ENCODE data around the gene PLOD3.
A peak's percentile ranks its signal among the peaks of the same experiment; 100 is the strongest.

Gene PLOD3

DNA sequence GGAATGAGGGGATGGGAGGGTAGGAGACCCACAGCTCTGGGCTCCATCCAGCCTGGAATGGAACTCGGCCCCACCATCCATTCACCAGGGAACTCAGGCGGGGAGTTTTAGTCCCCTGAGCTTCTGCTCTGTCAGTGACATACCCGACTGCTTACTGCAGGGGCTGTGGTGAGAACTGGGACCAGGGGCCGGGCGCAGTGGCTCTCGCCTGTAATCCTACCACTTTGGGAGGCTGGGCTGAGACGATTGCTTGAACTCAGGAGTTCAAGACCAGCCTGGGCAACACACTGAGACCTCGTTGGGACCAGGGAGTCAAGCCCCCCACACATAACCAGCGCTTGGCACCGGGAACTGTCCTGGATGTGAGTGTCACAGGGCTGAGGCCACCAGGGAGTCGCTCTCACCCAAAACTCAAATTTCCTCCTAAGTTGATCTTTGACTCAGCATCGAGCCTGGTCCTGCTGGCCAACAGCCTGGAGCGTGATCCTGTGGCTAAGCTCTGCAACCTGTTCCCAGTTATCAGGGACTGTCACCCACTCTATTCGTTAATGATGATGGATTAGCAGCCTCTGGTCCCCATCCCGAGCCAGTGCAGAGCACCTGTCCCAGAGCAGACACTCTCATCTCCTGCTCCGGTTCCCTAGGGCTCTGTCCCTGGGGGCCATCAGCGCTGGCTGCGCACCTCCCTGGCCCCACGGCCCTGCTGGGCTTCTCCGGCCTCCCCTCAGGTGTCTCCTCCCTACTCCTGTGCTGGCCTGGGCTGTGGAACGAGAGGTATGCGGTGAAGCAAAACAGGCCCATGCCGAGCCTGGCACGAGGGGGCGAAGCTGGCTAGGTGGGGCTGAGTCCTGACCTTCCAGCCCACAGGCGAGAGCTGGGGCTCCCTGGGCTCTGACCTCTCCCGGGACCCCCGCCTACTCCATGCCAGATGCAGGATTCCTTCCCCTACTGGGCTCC is 21.1 kb upstream of the PLOD3 start:
- DNase-seq, result no peak

DNA sequence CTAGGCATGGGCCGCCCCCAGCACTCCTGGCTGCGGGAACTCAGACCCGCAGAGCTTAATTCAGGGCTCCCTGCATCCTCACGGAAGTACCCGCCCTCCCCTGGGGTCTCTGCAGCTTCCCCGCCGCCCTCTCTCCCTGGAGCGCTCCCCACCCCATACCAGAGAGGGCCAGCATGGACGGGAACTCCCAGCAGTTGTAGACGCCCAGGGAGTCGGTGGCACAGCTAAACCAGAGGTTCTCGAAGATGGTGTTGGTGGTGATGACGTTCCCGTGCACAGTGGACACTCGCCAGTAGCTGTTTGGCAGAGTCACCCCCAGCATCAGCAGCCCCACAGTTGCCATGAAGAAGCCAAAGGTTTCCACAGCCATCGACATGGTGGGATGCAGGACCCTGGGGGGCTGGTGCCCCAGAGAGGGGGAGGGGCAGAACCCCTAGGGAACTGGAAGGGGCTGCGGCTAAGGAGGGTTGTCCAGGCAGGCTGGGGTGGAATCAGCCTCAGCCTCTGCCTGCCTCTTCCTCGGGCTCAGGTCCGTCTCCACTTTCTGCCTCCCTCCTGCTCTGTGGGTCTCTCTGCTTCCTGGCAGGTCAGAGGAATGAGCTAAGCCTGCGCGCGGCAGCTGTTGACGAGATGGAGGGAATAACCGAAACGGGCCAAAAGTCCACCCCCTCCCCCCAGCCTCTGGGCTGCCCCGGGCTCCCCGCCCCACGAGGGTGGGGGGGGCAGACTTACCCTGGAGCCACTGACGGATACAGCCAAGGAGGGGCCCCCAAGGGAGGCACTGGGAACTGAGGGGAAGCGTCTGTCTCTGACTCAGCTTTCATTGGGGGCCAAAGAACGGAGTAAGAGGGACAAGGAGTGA is 20.1 kb upstream of the PLOD3 start, which contains the start of gene CLDN15:
CLDN15 (minus strand) TSS at position 597 of the 862 bp plus-strand sequence; CDS start at position 376, 221 bp downstream.
- no peak for DNase-seq

DNA sequence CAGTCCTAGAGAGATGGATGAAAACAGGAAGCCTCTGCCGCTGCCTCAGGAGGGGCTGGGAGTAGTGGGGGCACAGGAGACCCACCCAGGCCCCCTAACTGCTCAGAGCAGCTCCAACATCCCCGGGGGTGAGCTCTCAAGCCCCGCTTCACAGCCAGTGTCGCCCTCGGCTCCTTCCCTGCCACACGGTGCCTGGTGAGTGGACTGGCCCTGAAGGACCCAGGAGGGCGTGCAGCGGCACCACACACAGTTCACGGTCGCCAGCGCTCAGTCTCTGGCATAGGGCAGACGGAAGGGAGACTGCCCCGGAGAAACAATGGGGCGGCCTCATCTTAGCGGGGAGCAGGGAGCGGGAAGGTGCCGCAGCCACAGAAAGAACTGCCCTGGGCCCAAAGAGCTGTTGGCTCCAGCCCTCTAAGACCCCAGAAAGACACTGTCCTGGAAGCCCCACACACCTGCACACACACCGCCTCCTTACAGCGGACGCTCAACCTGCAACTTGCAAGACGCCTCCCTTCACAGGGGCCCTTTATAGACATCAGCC is 19.0 kb upstream of the PLOD3 start:
- no peak for DNase-seq

DNA sequence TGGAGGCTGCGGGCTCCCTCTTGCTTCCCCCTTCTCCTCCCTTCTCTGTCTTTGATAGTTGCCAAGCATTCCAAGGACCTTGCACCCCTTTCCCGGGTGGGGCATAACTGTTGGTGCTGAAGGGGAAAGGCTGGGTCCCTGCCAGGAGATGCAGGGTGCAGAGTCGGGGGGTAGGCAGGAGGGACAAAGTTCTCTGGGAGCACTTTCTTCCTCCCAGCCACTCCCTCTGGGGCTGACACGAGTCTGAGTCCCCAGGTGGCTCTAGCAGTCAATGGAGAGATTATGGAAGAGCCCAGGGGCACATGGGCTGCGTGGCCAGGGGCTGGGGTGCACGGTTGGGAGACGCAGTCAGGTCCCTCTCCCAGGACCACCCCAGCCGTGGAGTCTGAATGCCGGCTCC is 18.1 kb upstream of the PLOD3 start:
- DNase-seq, result no peak

DNA sequence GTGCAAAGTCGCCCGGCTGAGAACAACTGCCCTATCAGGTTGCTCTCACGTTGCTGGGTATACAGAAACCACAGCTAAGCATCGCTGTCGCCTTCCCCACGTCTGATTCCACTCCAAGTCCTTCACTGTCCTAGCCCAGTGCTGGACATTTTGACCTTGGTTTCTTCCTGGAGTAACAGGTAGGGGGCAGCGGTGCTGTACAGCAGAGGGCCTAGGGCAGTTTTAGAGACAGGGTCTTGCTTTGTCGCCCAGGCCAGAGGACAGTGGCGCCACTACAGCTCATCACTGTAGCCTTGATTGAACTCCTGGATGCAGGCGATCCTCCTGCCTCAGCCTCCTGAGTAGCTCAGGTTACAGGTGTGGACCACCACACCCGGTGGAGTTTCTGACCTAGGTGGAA is 17.7 kb upstream of the PLOD3 start:
- no peak for DNase-seq

DNA sequence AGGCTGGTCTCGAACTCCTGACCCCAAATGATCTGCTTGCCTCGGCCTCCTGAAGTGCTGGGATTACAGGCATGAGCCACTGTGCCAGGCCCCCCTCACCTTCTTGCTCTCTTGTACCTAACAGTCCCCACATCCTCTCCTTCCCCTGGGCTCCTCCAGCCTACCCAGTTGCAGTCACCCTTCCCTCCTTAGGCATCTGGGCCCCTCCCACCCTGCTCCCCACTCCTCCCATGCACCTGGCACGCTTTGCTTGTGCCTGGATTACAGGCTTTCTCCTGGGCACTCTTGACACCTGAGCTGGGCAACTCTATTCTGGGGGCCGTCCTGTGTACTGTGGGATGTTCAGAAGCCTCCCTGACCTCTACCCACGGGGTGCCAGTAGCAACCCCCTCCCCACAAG is 17.3 kb upstream of the PLOD3 start:
- no peak for DNase-seq

DNA sequence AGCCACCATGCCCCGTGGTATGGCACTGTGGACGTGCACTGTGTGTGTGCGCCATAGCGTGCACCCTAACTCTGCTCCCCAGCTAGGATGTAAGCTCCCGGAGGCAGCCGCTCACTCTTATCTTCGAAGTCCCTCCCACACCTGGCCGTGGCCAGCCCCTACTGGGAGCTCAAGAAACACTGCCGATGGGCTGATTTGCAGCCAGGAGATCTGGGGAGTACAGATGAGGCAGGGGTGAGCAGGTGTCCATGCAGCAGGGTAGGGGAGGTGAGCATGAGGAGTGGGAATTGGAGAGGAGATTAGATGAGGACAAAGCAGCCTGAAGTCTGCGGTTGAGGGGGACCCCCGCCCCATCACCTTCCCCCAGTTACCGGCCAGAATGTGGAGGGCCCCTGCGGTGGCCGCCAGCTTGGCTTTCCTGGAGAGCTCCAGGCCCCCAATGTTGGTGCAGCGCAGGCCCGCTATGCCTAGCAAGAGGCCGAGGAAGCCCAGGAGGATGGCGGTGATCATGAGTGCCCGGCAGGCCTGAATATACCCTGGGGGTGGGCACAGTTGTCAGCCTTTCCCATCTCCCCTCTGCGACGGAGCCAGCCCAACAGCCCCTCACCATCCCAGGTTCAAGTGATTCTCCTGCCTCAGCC is 16.6 kb upstream of the PLOD3 start:
- no peak for DNase-seq

DNA sequence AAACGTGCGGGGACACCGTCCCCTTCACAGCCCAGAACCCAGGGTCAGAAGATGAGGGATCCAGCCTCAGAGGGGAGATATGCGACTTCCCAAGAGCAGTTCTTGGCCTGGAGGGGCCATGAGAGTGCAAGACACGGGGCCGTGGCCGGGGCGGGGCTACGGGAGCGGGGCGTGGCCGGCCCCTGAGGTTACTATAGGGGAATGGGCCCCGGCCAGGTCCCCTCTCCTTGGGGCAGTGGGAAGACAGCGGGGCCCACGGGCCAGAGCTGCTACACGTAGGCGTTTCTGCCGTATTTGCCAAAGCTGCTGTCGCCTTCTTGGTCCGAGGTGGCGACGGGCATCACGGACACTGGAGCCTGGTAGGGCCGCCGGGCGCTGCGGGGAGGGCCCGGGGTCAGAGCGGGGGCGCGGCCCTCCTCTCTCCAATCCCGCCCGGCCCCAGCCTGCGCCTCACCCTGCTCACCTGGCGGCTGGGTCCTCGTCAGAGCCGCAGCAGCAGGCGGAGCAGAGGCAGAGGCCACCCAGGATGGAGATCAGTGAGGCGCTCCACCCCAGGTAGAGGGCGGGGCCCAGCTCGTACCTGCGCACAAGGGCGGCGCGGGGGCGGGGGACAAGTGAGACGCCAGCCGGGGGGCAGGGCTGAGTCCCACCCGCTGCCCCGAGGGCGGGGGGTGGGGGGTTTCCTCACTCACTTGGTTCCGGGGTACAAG is 14.9 kb upstream of the PLOD3 start:
- peak in 1 of 2 experiments; percentile 55 for DNase-seq

DNA sequence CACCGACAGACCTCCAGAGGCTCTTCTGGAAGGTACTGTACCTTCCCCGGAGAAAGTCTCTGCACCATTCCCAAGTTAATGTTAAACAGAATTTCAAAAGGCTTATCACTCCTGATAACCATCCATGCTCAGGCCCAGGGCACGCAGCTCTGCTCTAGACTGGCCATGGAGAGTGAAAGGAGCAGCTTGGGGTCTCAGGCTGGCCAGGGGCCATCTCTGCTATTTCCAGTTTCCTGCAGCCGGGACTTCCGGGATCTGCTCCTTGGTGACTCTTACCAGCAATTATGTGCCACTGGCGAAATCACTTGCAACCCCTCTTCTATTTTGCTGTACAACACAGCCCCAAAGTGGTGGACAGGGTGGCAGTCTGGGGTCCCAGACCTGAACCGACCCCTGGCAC is 14.3 kb upstream of the PLOD3 start:
- DNase-seq, result no peak

DNA sequence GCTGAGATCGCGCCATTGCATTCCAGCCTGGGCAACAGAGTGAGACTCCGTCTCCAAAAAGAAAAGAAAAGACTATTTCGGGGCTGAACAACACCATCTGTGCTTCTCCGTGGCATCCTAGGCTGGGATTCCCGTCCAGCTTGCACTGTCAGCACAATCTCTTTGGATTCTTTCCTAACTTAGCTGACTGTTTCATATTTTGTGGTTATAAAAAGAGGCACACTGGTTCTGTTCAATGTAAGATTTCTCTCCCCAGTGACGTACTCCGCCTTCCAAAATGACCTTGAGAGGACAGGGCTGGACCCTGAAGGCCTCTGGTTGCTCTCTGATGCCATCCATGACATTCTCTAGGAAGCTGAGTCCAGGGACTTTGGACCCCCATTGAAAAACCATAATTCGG is 9.3 kb upstream of the PLOD3 start:
- DNase-seq, result no peak

DNA sequence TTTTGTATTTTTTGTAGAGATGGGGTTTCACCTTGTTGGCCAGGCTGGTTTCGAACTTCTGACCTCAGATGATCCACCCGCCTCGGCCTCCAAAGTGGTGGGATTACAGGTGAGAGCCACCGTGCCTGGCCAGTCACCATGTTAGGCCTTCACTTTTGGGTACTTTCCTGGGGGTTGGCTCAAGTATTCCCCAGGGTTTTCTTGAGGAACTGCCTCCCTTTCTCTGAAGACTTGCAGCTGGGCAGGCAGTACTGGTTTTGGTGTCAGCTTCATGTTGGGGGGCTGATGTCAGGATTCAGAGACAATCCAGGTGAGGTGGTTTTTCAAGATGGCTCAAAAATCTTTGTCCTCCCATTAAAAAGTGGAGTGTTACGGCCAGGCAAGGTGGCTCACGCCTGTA is 8.3 kb upstream of the PLOD3 start:
- DNase-seq, result no peak

DNA sequence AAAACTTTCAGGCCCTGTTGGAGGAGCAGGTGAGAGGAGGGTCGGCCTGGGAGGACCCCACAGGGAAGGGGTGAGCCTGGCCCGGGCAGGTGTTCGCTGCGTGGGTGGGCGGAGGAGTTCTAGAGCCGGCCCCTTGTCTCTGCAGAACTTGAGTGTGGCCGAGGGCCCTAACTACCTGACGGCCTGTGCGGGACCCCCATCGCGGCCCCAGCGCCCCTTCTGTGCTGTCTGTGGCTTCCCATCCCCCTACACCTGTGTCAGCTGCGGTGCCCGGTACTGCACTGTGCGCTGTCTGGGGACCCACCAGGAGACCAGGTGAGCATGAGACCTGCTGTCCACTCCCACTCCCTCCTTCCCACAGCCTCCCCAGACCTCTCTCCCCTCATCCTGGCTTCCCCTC is 6.1 kb upstream of the PLOD3 start:
- DNase-seq, result no peak

DNA sequence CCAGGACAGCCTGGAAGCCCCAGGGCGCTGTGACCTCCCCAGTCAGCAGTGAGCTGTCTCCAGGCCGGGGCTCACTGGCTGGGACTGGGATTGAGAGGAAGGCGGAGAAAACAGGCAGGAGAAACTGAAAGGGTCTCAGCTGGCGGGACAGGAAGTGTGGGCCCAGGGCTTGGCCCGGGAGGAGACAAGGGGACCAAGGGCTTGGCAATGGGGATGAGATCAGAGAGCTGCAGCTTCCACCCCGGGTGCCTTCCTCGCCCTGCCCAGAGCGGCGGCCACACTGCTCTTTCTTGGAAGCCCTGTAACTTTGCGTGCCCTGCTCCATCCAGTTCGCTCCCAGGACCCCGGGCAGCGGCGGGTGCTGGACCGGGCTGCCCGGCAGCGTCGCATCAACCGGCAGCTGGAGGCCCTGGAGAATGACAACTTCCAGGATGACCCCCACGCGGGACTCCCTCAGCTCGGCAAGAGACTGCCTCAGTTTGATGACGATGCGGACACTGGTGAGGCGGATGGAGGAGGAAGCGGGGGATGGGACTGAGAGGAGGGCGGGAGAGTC is 5.0 kb upstream of the PLOD3 start:
- DNase-seq, result no peak

DNA sequence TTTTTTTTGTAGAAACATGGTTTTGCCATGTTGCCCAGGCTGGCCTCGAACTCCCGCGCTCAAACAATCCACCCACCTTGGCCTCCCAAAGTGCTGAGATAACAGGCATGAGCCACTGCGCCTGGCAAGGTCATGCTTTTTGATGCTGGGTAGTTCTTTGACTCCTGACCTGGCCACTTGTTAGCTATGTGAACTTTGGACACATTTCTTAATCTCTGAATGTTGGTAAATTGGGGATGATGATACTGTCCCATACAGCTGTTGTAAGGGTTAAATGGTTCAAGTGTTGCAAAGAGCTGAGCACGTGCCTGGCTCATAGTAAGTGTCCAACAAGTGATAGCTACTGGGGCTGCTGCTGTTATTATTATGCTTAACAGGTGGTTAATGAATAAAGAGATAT is 2.9 kb upstream of the PLOD3 start:
- no peak for DNase-seq

DNA sequence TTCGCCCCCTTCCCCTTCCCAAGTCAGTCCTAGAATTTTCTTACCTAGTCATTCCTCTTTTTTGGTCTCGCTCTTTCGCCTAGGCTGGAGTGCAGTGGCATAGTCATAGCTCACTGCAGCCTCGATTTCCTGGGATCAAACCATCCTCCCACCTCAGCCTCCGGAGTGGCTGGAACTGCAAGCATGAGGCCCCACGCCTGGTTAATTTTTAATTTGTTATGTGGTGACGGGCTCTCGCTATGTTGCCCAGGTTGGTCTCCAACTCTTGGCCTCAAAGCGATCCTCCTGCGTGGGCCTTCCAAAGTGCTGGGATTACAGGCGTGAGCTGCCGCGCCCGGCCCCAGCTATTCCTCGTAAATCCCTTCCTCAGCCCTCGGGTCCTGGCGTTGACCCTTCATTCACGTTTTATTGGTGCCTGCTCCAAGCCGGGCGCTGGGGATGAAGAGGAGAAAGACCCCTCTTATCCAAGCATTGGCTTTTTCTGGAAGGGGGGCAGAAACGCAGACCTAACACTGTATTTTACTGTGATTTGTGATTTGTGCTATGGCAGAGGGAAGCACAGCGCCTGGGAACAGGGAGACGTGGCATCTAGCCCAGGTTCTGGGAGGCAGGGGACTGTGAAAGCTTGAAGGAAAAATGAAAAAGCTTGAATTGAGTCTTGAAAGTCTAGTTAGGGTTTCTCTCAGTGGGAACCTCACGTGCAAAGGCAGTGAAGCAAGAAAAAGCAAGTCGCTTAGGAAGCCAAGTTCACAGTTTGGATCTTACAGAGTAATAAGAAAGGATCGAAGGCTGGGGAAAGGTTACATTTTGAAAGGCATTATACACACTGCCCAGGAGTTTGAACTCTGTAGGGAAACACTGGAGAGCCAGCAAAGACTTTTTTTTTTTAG is 1.1 kb upstream of the PLOD3 start:
- DNase-seq, result no peak

DNA sequence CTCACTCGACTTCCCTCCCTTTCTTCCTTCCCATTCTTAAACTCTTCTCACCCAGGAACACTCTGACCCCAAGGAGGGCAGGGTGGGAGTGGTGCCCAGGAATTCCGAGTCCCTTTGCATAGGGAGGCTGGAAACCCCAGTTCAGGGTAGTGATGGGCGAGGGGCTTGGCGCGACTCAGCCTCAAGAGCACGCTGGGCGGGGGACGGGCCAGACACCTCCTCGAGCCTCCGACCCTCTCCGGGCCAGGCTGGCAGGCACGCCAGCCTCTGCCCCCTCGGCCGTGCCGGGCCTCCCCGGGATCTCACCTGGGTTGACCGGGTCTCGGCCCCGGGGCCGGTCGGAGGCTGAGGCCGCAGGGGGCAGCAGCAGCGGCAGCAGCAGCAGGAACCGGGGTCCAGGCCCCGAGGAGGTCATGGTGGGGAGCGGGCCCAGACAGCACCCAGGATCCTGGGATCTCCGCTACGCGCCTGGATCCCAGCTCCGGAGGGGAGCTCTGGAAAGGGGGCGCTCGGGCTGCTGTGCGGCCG is 457 bp downstream of the PLOD3 start:
- no peak for DNase-seq

DNA sequence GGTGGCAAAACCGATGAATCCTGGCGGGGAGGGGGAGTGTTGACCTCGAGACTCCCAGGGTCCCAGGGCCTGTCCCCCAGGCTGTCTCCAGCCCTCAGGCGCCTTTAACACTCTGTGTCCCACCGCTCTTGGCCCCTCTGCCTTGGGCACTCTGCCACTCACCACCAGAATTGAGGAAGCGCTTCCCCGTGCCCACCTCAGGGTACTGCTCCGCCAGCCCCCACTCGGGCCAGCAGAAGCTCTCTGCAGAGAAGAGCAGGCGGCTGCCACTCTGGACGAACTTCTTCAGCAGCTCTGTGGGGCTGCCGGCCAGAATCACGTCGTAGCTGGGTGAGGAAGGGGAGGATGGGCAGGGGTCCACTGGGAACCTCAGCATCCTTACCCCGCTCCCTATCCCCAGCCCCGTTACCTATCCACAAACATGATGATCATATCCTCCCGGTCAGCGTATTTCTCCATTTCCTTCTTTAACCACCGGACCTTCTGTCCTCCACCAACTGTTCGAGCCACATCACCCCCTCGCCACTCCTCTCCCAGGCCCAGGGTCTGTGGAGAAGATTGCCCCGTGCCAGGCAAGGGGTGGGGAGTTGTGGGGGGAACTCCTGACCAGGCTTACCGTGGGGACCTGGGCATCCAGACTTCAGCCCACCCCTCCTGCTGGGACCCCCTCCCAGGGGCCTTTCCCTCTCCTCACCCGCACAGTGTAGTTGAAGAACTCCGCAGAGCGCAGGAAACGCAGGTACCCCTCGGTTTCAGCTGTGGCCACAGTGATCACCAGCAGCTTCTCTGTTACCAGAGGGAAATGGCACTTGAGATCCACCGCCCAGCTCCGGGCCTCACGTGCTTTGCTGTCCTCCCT is 1.2 kb downstream of the PLOD3 start:
- DNase-seq, result no peak

DNA sequence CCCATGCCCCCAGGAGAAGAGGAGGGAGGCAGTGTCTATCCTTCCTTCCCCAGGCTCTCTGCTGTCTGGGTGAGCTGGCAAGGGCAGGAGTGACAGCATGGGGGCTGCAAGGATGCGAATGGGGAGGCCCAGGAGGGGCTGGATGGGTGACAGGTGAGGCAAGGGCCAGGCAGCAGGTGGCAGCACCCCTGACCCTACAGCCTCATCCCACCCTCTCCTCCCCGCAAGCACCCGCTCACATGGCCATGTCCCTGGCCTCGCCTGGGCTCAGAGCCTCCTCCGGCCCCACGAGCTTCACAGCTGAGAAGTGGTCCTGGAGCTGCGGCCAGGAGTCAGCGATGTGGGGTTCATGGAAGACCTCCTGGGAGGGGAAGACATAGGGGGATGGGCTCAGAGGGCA is 5.4 kb downstream of the PLOD3 start:
- DNase-seq, result no peak

DNA sequence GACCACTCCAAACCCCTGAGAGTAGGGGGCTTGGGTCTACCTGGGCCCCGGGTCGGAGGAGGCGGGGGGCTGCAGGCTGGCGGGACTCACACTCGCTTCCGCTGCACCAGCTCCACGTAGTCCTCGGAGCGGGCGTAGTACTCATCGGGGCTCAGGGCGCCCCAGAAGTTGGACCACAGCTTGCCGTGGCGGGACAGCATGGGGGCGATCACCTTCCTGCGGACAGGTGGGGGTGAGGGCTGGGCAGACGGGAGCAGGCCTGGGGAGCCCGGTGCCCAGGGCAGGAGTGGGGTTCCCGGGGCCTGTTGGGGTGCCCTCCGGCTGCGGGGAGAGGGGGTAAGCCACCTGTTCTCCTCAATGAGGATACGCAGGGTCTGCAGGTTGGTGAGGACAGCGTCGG is 5.9 kb downstream of the PLOD3 start:
- no peak for DNase-seq

DNA sequence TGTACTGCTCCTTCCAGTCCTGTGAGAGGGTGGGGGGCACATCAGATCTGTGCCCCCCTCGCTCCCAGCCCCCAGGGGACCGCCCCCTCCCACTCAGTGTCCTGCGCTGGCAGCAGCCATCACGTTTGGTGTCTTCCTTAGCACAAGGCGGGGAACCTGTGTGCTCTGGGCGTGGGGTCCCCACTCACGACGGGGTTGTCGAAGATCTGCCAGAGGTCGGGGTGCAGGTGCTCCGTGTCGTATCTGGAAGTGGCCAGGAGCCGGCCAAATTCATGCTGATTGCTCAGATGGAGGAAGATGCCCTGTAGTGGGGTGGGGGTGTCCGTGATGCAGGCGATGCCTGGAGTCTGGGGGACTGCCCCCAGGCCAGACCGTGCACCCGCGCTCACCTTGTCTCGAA is 7.2 kb downstream of the PLOD3 start:
- DNase-seq, result no peak
